K562 treated with DMSO at 1 percent for 12 hours (cell line): ENCODE measurements around the gene XBP1. TPM values are rescaled to one million over a fixed set of nuclear protein-coding genes. Genes with fewer than 3 reads are reported as not detected.

Experiments
- total RNA-seq: library from RNA; unstranded; fragments of 300-600 nt; gene quantifications from 2 replicates; pipeline ENCODE4 v1.2.3, GENCODE V29; 2022; ENCODE audit not compliant: insufficient read depth

XBP1 gene
- total RNA-seq = 132 and 176 TPM in 2 replicates

GRCh38 chr22:28800308-28801041 is at the start of gene XBP1:
XBP1 (minus strand) TSS chr22:28800569.

GRCh38 chr22:28772633-28773460 is 27.5 kb downstream of the XBP1 start, which contains the start of gene CCDC117:
CCDC117 (plus strand) TSS chr22:28772695; CDS start chr22:28772850, 155 bp downstream.

Other genes starting within 250 kb of the XBP1 start
- 2.2 and 13.3 TPM in 2 replicates for gene TTC28, start 120.7 kb downstream of the XBP1 start, total RNA-seq
- 38.1 and 54.9 TPM in 2 replicates for gene CHEK2, start 58.7 kb downstream of the XBP1 start, total RNA-seq
- 8.2 and 12.1 TPM in 2 replicates for gene HSCB, start 58.5 kb downstream of the XBP1 start, total RNA-seq
- gene CCDC117, start 27.9 kb downstream of the XBP1 start, total RNA-seq = 7.6 and 21.8 TPM in 2 replicates
- gene ZNRF3, start 83.0 kb upstream of the XBP1 start, total RNA-seq = 1.1 and 2.9 TPM in 2 replicates